ENCODE measurements around the gene SNRPF.

Gene SNRPF

GRCh38 chr12:95859344-95859816 is 628 bp downstream of the SNRPF start:
- no peak for DNase-seq (ENCODE audit: low read depth in 2 of 2)

GRCh38 chr12:95859947-95860850 is 1.4 kb downstream of the SNRPF start:
- DNase-seq (ENCODE audit: low read depth in 2 of 2) = no peak

- DNase-seq (ENCODE audit: low read depth in 2 of 2) = no peak
Observed at GRCh38 chr12:95862038-95862437, 3.3 kb downstream of the SNRPF start.

GRCh38 chr12:95863337-95863736 is 4.6 kb downstream of the SNRPF start:
- no peak for DNase-seq (ENCODE audit: low read depth in 2 of 2)

- no peak for DNase-seq (ENCODE audit: low read depth in 2 of 2)
Observed at GRCh38 chr12:95870897-95871296, 12.1 kb downstream of the SNRPF start.

- DNase-seq (ENCODE audit: low read depth in 2 of 2) = no peak
Observed at GRCh38 chr12:95874452-95874851, 15.7 kb downstream of the SNRPF start.

GRCh38 chr12:95877622-95878021 is 18.9 kb downstream of the SNRPF start:
- DNase-seq (ENCODE audit: low read depth in 2 of 2) = no peak

- no peak for DNase-seq (ENCODE audit: low read depth in 2 of 2)
Observed at GRCh38 chr12:95880895-95881294, 22.1 kb downstream of the SNRPF start.

- no peak for DNase-seq (ENCODE audit: low read depth in 2 of 2)
Observed at GRCh38 chr12:95881331-95881955, 22.7 kb downstream of the SNRPF start.

- no peak for DNase-seq (ENCODE audit: low read depth in 2 of 2)
Observed at GRCh38 chr12:95882080-95882479, 23.3 kb downstream of the SNRPF start.

- no peak for DNase-seq (ENCODE audit: low read depth in 2 of 2)
Observed at GRCh38 chr12:95882873-95883272, 24.1 kb downstream of the SNRPF start.

GRCh38 chr12:95884998-95885397 is 26.2 kb downstream of the SNRPF start:
- DNase-seq (ENCODE audit: low read depth in 2 of 2) = no peak

GRCh38 chr12:95887311-95887710 is 28.6 kb downstream of the SNRPF start:
- no peak for DNase-seq (ENCODE audit: low read depth in 2 of 2)

GRCh38 chr12:95890958-95891357 is 32.2 kb downstream of the SNRPF start:
- DNase-seq (ENCODE audit: low read depth in 2 of 2) = no peak

GRCh38 chr12:95896846-95897245 is 38.1 kb downstream of the SNRPF start:
- no peak for DNase-seq (ENCODE audit: low read depth in 2 of 2)

GRCh38 chr12:95898081-95898480 is 39.3 kb downstream of the SNRPF start:
- no peak for DNase-seq (ENCODE audit: low read depth in 2 of 2)

GRCh38 chr12:95908573-95908972 is 49.8 kb downstream of the SNRPF start:
- DNase-seq (ENCODE audit: low read depth in 2 of 2) = no peak

GRCh38 chr12:95909871-95910270 is 51.1 kb downstream of the SNRPF start:
- DNase-seq (ENCODE audit: low read depth in 2 of 2) = no peak
